Glutamatergic neuron (in vitro differentiated cells): ENCODE data around the gene AFF3. TPM values are rescaled to one million over a fixed set of nuclear protein-coding genes. Genes with fewer than 3 reads are reported as not detected.

Experiments
- DNase-seq: peaks from one replicate; pipeline ENCODE4 v3.0.0; 2022
- H3K27ac Mint-ChIP-seq: one replicate; pipeline ENCODE4 v1.8.0; 2020; ENCODE audit warnings: mild to moderate bottlenecking, mixed read lengths, inconsistent platforms; ENCODE audit not compliant: unreplicated experiment
- H3K27me3 Mint-ChIP-seq: one replicate; pipeline ENCODE4 v1.8.0; 2020; ENCODE audit warnings: mild to moderate bottlenecking, moderate library complexity, mixed read lengths, inconsistent platforms; ENCODE audit not compliant: unreplicated experiment
- H3K36me3 Mint-ChIP-seq: one replicate; pipeline ENCODE4 v1.8.0; 2020; ENCODE audit warnings: mild to moderate bottlenecking, mixed read lengths, inconsistent platforms; ENCODE audit not compliant: unreplicated experiment
- H3K4me1 Mint-ChIP-seq: one replicate; pipeline ENCODE4 v1.8.0; 2020; ENCODE audit warnings: mild to moderate bottlenecking, low read depth, mixed read lengths, inconsistent platforms; ENCODE audit not compliant: unreplicated experiment
- H3K4me3 Mint-ChIP-seq: one replicate; pipeline ENCODE4 v1.8.0; 2020; ENCODE audit warnings: mild to moderate bottlenecking, mixed read lengths, inconsistent platforms; ENCODE audit not compliant: unreplicated experiment
- H3K9me3 Mint-ChIP-seq: one replicate; pipeline ENCODE4 v1.8.0; 2020; ENCODE audit warnings: mild to moderate bottlenecking, moderate library complexity, mixed read lengths, inconsistent platforms; ENCODE audit not compliant: unreplicated experiment
- total RNA-seq: library from RNA; stranded (reverse); fragmentation: NEBNext Ultra II Directional; extraction: Animal tissue kit (Norgen Biotek cat#: 25700); gene quantifications from one replicate; pipeline ENCODE4 v1.2.1, GENCODE V29; 2021; ENCODE audit not compliant: unreplicated experiment
- TF ChIP-seq, protein P1 (sequence below): fragments of 200-600 bp; sonication (generic); IDR thresholded peaks from one replicate; pipeline ENCODE4 v1.5.0; 2021; ENCODE audit not compliant: partially characterized antibody, unreplicated experiment

Gene AFF3
- total RNA-seq, 1 donor from 2014 or later, result 125 TPM

DNA sequence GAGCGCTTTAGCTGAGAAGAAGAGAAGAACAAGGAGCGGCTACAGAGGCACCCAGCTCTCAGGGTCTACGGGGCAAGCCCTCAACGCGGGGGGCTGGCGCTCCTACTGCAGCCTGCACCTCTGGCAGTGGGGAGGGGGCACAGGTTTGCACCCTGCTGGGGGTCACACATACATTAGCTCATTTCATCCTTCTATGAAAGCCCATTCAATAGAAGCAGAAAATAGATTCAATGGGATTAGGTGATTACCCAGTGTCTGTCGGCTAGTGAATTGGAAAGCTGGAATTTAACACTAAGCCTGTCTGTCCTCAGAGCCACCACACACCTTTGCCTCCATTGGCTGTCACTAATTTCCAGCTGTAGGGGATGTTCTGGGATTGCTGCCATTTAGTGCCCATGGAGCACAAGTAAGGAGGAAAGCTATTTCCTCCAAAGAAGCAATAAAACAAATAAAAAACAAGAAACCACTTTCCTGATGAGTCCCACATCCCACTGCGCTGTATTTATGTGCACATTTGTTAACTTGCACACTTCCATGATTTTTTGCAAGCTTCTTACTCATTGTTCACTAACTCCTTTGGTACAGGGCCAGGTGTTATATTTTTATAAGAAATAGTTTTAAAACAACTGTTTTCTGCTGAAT, 333.0 kb downstream of the AFF3 start:
- H3K9me3 Mint-ChIP-seq, result peaks cover 13% of the 10 kb centered on the region
- H3K27ac Mint-ChIP-seq, result peak overlapping the region; percentile 93
- no peak for DNase-seq
- peaks cover 3% of the 10 kb centered on the region for H3K36me3 Mint-ChIP-seq
- TF ChIP-seq, protein P1, sequence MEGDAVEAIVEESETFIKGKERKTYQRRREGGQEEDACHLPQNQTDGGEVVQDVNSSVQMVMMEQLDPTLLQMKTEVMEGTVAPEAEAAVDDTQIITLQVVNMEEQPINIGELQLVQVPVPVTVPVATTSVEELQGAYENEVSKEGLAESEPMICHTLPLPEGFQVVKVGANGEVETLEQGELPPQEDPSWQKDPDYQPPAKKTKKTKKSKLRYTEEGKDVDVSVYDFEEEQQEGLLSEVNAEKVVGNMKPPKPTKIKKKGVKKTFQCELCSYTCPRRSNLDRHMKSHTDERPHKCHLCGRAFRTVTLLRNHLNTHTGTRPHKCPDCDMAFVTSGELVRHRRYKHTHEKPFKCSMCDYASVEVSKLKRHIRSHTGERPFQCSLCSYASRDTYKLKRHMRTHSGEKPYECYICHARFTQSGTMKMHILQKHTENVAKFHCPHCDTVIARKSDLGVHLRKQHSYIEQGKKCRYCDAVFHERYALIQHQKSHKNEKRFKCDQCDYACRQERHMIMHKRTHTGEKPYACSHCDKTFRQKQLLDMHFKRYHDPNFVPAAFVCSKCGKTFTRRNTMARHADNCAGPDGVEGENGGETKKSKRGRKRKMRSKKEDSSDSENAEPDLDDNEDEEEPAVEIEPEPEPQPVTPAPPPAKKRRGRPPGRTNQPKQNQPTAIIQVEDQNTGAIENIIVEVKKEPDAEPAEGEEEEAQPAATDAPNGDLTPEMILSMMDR, result no peak
- peaks cover 61% of the 10 kb centered on the region for H3K4me1 Mint-ChIP-seq
- H3K27me3 Mint-ChIP-seq, result peaks cover 8% of the 10 kb centered on the region
- H3K4me3 Mint-ChIP-seq, result peak overlapping the region; percentile 76

DNA sequence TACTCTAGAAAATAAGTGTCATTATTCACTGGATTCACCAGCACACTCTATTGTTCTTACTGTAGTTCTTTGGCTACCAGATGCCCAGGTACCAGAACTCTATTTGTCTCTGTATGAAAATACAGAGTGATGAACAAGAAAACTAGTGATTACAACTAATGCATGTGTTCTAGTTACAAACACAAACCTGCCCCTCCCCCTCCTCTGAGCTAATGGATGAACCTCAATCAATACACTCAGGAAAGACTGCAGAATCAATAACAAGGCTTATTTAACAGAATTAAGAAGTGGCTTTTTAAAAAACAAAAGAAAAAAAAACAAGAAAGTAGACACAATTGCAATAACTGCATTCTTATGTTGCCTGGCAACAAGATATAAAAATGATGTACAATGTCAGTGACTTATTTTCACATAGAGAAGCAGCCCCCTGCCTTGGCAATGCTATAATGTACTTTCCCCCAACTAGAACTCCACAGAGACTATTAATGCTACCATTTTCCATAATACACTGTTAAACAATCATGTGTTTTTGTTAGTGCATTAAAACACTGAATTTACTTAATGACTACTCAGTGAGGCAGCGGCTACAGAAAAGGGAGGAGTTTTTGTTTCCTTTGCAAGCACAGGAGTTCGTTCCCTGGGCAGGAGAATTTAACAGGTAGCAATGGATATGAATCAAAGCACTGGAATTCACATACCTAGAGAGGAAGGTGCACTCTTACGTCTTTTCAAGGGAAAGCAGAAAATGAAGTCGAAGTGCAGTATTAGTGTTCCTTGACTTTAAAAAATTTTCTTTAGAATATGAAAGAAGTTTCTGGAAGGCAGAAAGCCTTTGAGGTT, 333.8 kb downstream of the AFF3 start:
- Mint-ChIP-seq H3K4me3 (peak overlapping the region; percentile 76), H3K27me3 (peaks cover 6% of the 10 kb centered on the region), H3K36me3 (peaks cover 3% of the 10 kb centered on the region), H3K9me3 (peaks cover 13% of the 10 kb centered on the region), H3K27ac (peak overlapping the region; percentile 93), H3K4me1 (peaks cover 58% of the 10 kb centered on the region)
- TF ChIP-seq, protein P1, result no peak
- peak; percentile 69 for DNase-seq

DNA sequence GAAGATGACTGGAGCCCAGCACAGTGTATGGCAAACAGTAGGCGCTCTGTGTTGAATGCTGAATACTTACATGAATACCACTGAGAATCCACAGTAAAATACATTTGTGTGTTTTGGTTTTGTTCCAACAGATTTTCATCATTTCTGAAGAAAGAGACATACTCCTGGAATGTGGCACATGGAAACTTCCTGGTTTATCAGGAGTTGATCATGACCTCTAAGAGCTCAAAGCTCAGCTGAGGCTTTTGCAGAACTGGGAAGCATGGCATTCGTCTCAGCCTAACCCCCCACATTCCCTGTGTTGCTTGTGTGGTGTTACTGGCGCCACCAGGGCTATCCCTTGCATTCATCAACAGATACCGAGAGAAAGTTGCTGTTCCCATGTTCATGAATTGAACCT, 335.6 kb downstream of the AFF3 start:
- Mint-ChIP-seq H3K9me3 (peaks cover 18% of the 10 kb centered on the region), H3K27me3 (peaks cover 5% of the 10 kb centered on the region), H3K4me3 (peak overlapping the region; percentile 76), H3K36me3 (peaks cover 3% of the 10 kb centered on the region), H3K4me1 (peaks cover 52% of the 10 kb centered on the region), H3K27ac (peak overlapping the region; percentile 93)
- DNase-seq, result no peak
- TF ChIP-seq, protein P1, result no peak

DNA sequence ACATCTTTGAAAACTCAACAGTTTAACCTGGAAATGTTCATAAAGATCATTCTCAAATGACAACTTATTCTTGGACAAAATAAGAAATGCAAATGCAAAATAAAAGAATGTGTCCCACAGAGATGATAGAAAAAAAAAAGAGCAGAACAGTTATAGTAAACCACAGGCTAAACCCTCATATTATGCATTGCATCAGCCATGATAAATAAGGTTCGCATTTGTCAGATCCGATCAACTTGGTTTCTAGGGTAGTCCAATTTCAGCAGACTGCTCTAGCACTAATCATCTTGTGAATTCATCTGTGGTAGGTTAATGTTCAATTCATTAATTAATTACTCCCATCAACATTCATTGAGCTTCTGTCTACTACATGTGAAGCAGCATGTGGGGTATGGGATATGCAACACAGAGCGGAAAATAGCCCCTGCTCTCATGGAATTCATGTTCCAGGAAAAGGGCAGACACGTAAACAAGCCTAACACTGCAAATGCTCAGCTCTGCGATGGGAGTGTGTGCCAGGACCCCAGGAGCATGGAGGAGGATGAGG, 336.4 kb downstream of the AFF3 start:
- Mint-ChIP-seq H3K27ac (peak overlapping the region; percentile 74), H3K4me1 (peaks cover 52% of the 10 kb centered on the region), H3K9me3 (peaks cover 15% of the 10 kb centered on the region), H3K27me3 (peaks cover 5% of the 10 kb centered on the region), H3K4me3 (peak overlapping the region; percentile 35), H3K36me3 (no peaks in the 10 kb centered on the region)
- no peak for DNase-seq
- TF ChIP-seq, protein P1, result no peak
